Ramos (cell line): ENCODE results near the gene RBM20.

Source experiments
- in situ Hi-C: fragments of 300-500 bp; cut with MboI; formaldehyde crosslinking; loops from one replicate; pipeline ENCODE4 v1.14.3; 2022; ENCODE audit warnings: low sequenced_read_pairs; ENCODE audit not compliant: unreplicated experiment

The RBM20 gene

GRCh38 chr10:110667620-110668343 is 23.6 kb downstream of the RBM20 start:
- in situ Hi-C loops: no loop called here

- in situ Hi-C loops: no loop called here
These were observed 24.3 kb downstream of the RBM20 start for GRCh38 chr10:110668443-110668842.

- in situ Hi-C loops: no loop called here
These were observed 26.2 kb downstream of the RBM20 start for GRCh38 chr10:110670335-110670734.

GRCh38 chr10:110671788-110672579 is 27.8 kb downstream of the RBM20 start:
- in situ Hi-C loops: no loop called here

GRCh38 chr10:110672580-110672919 is 28.4 kb downstream of the RBM20 start:
- in situ Hi-C loops: no loop called here

GRCh38 chr10:110676016-110676415 is 31.9 kb downstream of the RBM20 start:
- in situ Hi-C loops: no loop called here

GRCh38 chr10:110679486-110680272 is 35.5 kb downstream of the RBM20 start:
- in situ Hi-C loops: no loop called here

GRCh38 chr10:110680273-110681020 is 36.3 kb downstream of the RBM20 start:
- in situ Hi-C loops: no loop called here

- in situ Hi-C loops: no loop called here
These were observed 37.0 kb downstream of the RBM20 start for GRCh38 chr10:110681023-110681681.

- in situ Hi-C loops: no loop called here
These were observed 38.2 kb downstream of the RBM20 start for GRCh38 chr10:110682348-110682747.

GRCh38 chr10:110684800-110685446 is 40.8 kb downstream of the RBM20 start:
- in situ Hi-C loops: no loop called here

GRCh38 chr10:110686047-110686446 is 41.9 kb downstream of the RBM20 start:
- in situ Hi-C loops: no loop called here

- in situ Hi-C loops: no loop called here
These were observed 42.8 kb downstream of the RBM20 start for GRCh38 chr10:110686949-110687348.

- in situ Hi-C loops: no loop called here
These were observed 43.3 kb downstream of the RBM20 start for GRCh38 chr10:110687400-110687799.

- in situ Hi-C loops: no loop called here
These were observed 47.0 kb downstream of the RBM20 start for GRCh38 chr10:110691139-110691538.

- in situ Hi-C loops: no loop called here
These were observed 50.1 kb downstream of the RBM20 start for GRCh38 chr10:110694263-110694662.

- in situ Hi-C loops: no loop called here
These were observed 50.8 kb downstream of the RBM20 start for GRCh38 chr10:110694820-110695538.

GRCh38 chr10:110695539-110695886 is 51.4 kb downstream of the RBM20 start:
- in situ Hi-C loops: no loop called here

GRCh38 chr10:110696436-110696835 is 52.3 kb downstream of the RBM20 start:
- in situ Hi-C loops: no loop called here
